Caco-2 (cell line): ENCODE data around the gene HERC2. TPM values are rescaled to one million over a fixed set of nuclear protein-coding genes. Genes with fewer than 3 reads are reported as not detected.
"Not testable (repeated sequence)": the region's sequence is repeated elsewhere in the genome, so short reads cannot be mapped to it uniquely, and the experiment has no call there.

Experiments used
- BruUV-seq: library from RNA; stranded (reverse); fragments of 400-500 nt; replicated peaks from 2 replicates; lab custom pipeline; 2021; lab: Mats Ljungman, UMichigan
- CTCF ChIA-PET: fragments of 300-600 bp; sonication (Branson Sonifier 250); formaldehyde crosslinking; loops from one replicate; lab custom pipeline; 2022; ENCODE audit warnings: antibody characterized with exemption; lab: Charles Lee
- POLR2A ChIA-PET: fragments of 300-600 bp; sonication (Branson Sonifier 250); formaldehyde crosslinking; loops from one replicate; lab custom pipeline; 2022; ENCODE audit warnings: antibody characterized with exemption; lab: Charles Lee
- DNase-seq, 2 experiments: peaks; one replicate each; pipeline versions ENCODE4 v3.0.0 to v3.0.0-alpha.2; 2020 to 2022
- H3K27me3 ChIP-seq: replicated peaks from 2 replicates; pipeline ENCODE4 v1.6.0; 2011; ENCODE audit warnings: low read length; ENCODE audit not compliant: control insufficient read depth, insufficient read depth
- H3K36me3 ChIP-seq: 2 replicates; pipeline ENCODE4 v1.5.1; 2011; ENCODE audit warnings: low read length; ENCODE audit not compliant: control insufficient read depth, insufficient read depth
- H3K4me1 ChIP-seq: fragments of 250-450 bp; sonication (Bioruptor Pico); 2 replicates; pipeline ENCODE4 v1.5.1; 2020; ENCODE audit warnings: mild to moderate bottlenecking
- H3K4me3 ChIP-seq: 2 replicates; pipeline ENCODE4 v1.5.1; 2011; ENCODE audit warnings: low read depth, mild to moderate bottlenecking, control low read depth, low read length
- H3K9me3 ChIP-seq: fragments of 250-450 bp; sonication (Bioruptor Pico); 2 replicates; pipeline ENCODE4 v1.5.1; 2020; ENCODE audit warnings: mild to moderate bottlenecking, moderate library complexity
- H3K27ac Mint-ChIP-seq: one replicate; pipeline ENCODE4 v1.8.0; 2022; ENCODE audit warnings: mixed read lengths; ENCODE audit not compliant: unreplicated experiment
- H3K27me3 Mint-ChIP-seq: one replicate; pipeline ENCODE4 v1.8.0; 2022; ENCODE audit warnings: mixed read lengths; ENCODE audit not compliant: insufficient read depth, unreplicated experiment
- H3K36me3 Mint-ChIP-seq: one replicate; pipeline ENCODE4 v1.8.0; 2022; ENCODE audit warnings: mild to moderate bottlenecking, mixed read lengths; ENCODE audit not compliant: insufficient read depth, unreplicated experiment
- H3K4me1 Mint-ChIP-seq: one replicate; pipeline ENCODE4 v1.8.0; 2022; ENCODE audit warnings: low read depth, mixed read lengths; ENCODE audit not compliant: unreplicated experiment
- H3K4me3 Mint-ChIP-seq: one replicate; pipeline ENCODE4 v1.8.0; 2022; ENCODE audit warnings: mild to moderate bottlenecking, moderate library complexity, mixed read lengths; ENCODE audit not compliant: unreplicated experiment
- H3K9me3 Mint-ChIP-seq: one replicate; pipeline ENCODE4 v1.8.0; 2022; ENCODE audit warnings: mixed read lengths; ENCODE audit not compliant: unreplicated experiment
- intact Hi-C: fragments of 100-400 bp; cut with micrococcal nuclease; formaldehyde crosslinking; loops from one replicate; pipeline ENCODE4 v1.10.0; 2022; ENCODE audit not compliant: unreplicated experiment
- total RNA-seq: library from RNA; stranded (reverse); gene quantifications from 2 replicates; pipeline ENCODE4 v1.2.3, GENCODE V29; 2022
- TF ChIP-seq, protein P1 (sequence below), 2 experiments: fragments of 200-600 bp in 1 of 2; IDR thresholded peaks; 1 replicate in 1 of 2; 2 replicates in 1 of 2; pipeline versions ENCODE4 v1.5.1 to v1.8.0; 2011 to 2022; ENCODE audit warnings: antibody characterized with exemption in 1 of 2, control low read depth in 1 of 2, inconsistent platforms in 1 of 2, low read depth in 1 of 2, low read length in 1 of 2, mild to moderate bottlenecking in 1 of 2, moderate library complexity in 1 of 2; ENCODE audit not compliant: insufficient read depth in 1 of 2, severe bottlenecking in 1 of 2, unreplicated experiment in 1 of 2

The HERC2 gene
- total RNA-seq, 1 experiment from 2014 or later: 76.9 TPM

- POLR2A ChIA-PET: no interaction called here
- intact Hi-C loops: no loop called here
- peaks cover 2% of the 10 kb centered on the region for H3K36me3 ChIP-seq
Measured at GRCh38 chr15:28219116-28219515, 102.9 kb downstream of the HERC2 start.

GRCh38 chr15:28216946-28217546 lies 104.9 kb downstream of the HERC2 start:
- peaks cover 30% of the 10 kb centered on the region for H3K36me3 Mint-ChIP-seq
- BruUV-seq, H3K27me3 ChIP-seq, H3K27ac Mint-ChIP-seq, H3K27me3 Mint-ChIP-seq, H3K4me3 Mint-ChIP-seq, intact Hi-C loops, H3K4me1 Mint-ChIP-seq, H3K9me3 ChIP-seq, POLR2A ChIA-PET, H3K36me3 ChIP-seq, DNase-seq, H3K4me1 ChIP-seq, CTCF ChIA-PET, H3K4me3 ChIP-seq, H3K9me3 Mint-ChIP-seq: not testable (repeated sequence)

More at GRCh38 chr15:28219116-28219515, 102.9 kb downstream of the HERC2 start:
- no peak overlapping the region for H3K4me3 Mint-ChIP-seq
- no peak for DNase-seq
- H3K4me1 Mint-ChIP-seq: no peaks in the 10 kb centered on the region
- H3K4me3 ChIP-seq: no peak overlapping the region
- H3K9me3 Mint-ChIP-seq: no peaks in the 10 kb centered on the region
- H3K9me3 ChIP-seq: no peaks in the 10 kb centered on the region
- CTCF ChIA-PET: no interaction called here
- TF ChIP-seq, protein P1, sequence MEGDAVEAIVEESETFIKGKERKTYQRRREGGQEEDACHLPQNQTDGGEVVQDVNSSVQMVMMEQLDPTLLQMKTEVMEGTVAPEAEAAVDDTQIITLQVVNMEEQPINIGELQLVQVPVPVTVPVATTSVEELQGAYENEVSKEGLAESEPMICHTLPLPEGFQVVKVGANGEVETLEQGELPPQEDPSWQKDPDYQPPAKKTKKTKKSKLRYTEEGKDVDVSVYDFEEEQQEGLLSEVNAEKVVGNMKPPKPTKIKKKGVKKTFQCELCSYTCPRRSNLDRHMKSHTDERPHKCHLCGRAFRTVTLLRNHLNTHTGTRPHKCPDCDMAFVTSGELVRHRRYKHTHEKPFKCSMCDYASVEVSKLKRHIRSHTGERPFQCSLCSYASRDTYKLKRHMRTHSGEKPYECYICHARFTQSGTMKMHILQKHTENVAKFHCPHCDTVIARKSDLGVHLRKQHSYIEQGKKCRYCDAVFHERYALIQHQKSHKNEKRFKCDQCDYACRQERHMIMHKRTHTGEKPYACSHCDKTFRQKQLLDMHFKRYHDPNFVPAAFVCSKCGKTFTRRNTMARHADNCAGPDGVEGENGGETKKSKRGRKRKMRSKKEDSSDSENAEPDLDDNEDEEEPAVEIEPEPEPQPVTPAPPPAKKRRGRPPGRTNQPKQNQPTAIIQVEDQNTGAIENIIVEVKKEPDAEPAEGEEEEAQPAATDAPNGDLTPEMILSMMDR (IDR thresholded peaks at IDR 0.05; ENCODE audit: insufficient read depth in 1 of 2, low read depth in 1 of 2, low read length in 1 of 2, severe bottlenecking in 1 of 2, unreplicated experiment in 1 of 2): no peak
- no peaks in the 10 kb centered on the region for H3K27me3 ChIP-seq
- H3K4me1 ChIP-seq: no peaks in the 10 kb centered on the region
- H3K36me3 Mint-ChIP-seq: peaks cover 32% of the 10 kb centered on the region
- H3K27ac Mint-ChIP-seq: no peak overlapping the region
- no TSS peak for BruUV-seq
- H3K27me3 Mint-ChIP-seq: no peaks in the 10 kb centered on the region

DNA sequence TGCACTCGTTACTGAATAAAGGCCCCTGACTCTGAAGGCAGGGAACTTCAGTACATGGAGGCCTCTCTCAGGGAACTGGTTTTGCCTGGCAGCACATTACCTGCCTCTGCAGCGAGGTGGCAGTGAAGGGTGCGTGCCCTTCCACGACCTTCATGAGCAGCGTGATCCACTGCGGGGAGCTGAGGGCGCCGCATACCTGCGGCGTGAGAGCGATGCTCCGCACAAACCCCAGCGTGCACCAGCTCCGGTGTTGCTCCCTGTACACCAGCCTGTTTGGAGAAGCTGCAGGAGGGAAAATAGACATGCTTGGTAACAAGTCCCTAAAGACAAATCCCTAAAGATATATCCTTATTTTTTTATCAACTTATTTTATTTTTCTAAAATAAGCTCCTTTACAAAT lies 106.5 kb downstream of the HERC2 start:
- intact Hi-C loops, H3K4me3 ChIP-seq, H3K27me3 ChIP-seq, H3K27ac Mint-ChIP-seq, DNase-seq, H3K9me3 Mint-ChIP-seq, BruUV-seq, H3K9me3 ChIP-seq, H3K4me3 Mint-ChIP-seq, POLR2A ChIA-PET, H3K36me3 ChIP-seq, CTCF ChIA-PET, H3K27me3 Mint-ChIP-seq, H3K4me1 Mint-ChIP-seq, H3K4me1 ChIP-seq: not testable (repeated sequence)
- peaks cover 38% of the 10 kb centered on the region for H3K36me3 Mint-ChIP-seq

DNA sequence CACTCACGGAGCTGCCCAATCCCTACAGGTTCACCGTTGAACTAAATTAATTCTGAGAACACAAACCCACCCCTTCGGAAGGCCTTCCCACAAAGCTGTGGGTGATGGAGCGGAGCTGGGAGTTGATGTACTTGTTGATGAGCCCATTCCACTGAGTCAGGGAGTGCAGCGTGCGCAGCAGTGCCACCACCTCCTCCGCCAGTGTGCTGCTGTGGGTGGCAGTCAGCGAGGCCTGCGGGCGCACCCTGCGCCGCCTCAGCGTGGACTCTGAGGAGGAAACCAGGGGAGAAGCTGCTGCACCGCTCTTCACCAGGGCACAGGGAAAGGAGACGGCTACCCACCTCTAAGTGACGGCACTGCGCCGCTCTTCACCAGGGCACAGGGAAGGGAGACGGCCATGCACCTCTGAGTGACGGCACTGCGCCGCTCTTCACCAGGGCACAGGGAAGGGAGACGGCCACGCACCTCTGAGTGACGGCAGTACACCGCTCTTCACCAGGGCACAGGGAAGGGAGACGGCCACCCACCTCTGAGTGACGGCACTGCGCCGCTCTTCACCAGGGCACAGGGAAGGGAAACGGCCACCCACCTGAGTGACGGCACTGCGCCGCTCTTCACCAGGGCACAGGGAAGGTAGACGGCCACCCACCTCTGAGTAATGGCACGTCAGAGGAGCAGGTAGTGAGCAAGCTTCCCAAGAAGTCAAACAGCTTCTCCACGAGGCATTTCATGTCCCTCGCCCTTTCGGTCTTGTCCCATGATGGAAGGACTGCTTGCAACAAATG lies 107.8 kb downstream of the HERC2 start:
- H3K4me3 Mint-ChIP-seq, H3K4me1 ChIP-seq, BruUV-seq, POLR2A ChIA-PET, H3K27me3 Mint-ChIP-seq, H3K9me3 Mint-ChIP-seq, H3K27me3 ChIP-seq, H3K36me3 ChIP-seq, intact Hi-C loops, CTCF ChIA-PET, H3K9me3 ChIP-seq, H3K4me3 ChIP-seq, H3K27ac Mint-ChIP-seq, H3K4me1 Mint-ChIP-seq, DNase-seq: not testable (repeated sequence)
- peaks cover 37% of the 10 kb centered on the region for H3K36me3 Mint-ChIP-seq

DNA sequence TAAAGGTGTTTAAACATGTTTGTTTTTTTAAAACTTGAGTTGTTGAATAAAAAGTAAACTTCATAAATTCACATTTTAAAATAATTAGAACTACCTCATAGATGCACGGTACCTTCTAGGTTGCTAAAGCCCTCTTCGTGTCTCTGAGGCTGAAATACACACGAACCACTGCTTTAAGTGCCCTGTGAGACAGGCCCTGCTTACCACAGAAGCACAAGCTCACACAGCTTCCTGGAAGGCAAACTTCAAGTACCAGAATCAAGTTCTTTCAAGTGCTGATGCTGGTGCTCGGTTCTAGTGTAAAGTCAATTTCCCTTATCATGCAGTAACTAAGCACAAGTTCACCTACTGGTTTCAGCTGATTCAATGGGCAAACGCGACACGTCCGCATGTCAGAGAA lies 108.6 kb downstream of the HERC2 start:
- BruUV-seq: TSS peak; percentile 53
- POLR2A ChIA-PET, H3K4me1 Mint-ChIP-seq: not testable (repeated sequence)

More for the DNA sequence above, 108.6 kb downstream of the HERC2 start:
- H3K27ac Mint-ChIP-seq, H3K9me3 ChIP-seq, H3K27me3 ChIP-seq, DNase-seq, H3K9me3 Mint-ChIP-seq, intact Hi-C loops, H3K4me1 ChIP-seq, CTCF ChIA-PET, H3K36me3 ChIP-seq, H3K4me3 ChIP-seq, H3K4me3 Mint-ChIP-seq, H3K27me3 Mint-ChIP-seq: not testable (repeated sequence)
- peaks cover 35% of the 10 kb centered on the region for H3K36me3 Mint-ChIP-seq
